Activated CD8-positive, alpha-beta memory T cell treated with anti-CD3 and anti-CD28 coated beads, Interleukin-2, amount 50 U/mL, for 24 hours (primary cell): ENCODE results near the gene TARBP2.
"Not testable (repeated sequence)": the region's sequence is repeated elsewhere in the genome, so short reads cannot be mapped to it uniquely, and the experiment has no call there.

Source experiments
- DNase-seq: peaks from one replicate; pipeline ENCODE4 v3.0.0-alpha.2; 2020; ENCODE audit errors: extremely low read depth

Gene TARBP2

DNA sequence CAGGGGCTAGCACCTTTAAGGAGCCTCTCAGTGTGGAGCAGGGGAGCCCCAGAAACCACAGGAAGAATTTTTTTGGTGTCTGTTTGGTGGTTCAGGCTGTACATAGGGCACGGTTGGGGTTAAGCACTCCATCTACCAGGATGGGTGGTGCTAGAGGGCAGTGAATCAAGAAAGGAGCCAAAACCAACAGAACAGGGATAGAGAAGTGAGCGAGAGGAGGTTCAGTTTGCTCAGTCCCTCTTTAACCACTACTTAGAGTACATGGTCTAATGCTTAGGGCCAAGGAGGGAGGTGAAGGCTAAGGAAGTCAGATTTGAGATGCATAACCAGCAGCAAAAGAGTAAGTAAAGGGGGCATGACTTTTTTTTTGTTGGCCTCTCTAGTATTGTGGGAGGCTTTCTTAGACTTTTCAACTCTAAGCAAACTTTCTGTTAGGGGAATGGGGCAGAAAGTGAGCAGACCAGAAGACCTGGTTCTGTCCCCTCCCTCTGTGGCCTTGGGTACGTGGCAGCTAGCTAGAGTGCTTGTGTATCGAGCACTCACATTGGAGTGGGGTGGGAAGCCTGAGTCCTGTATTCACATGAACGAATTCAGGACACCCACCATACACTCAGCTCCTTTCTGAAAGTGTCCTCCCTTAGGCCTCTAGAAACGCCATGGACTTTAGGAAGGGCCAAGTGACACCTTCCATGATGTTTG lies 12.8 kb downstream of the TARBP2 start:
- no peak for DNase-seq

GRCh38 chr12:53514628-53515290 lies 13.7 kb downstream of the TARBP2 start:
- DNase-seq: no peak

- DNase-seq: no peak
Observed at GRCh38 chr12:53515291-53515680, 14.2 kb downstream of the TARBP2 start.

DNA sequence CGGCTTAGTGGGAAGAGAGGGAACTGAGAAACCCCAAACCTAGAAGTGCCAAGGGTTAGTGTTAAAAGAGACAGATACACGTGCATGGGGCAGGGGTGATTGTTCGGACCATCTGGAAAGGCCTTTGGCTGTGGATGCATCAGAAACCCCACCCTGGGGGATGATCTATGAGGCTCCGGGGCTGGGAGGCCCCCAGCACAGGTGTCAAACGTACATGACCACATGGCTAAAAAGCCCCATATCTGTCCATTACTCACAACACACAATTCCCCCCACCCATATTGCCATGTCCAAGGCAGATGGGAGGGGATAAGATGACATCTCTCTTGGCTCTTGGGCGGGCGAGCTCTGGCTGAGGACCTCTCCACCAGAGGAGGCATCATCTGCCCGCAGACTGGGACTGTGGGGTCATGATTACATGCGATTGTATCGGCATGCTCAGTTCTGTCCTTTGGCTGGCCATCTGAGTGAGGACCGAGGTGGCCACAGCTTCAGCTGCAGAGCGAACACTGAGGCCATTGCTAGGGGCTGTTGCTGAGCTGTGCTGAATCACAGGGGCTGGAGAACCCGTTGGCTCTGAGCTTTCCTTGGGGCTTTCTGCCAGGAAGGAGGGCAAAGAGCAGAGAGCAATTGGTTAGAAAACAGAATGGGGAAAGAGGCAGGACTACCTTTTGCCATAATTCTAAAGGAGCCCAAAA lies 15.8 kb downstream of the TARBP2 start:
- DNase-seq: no peak

- DNase-seq: no peak
Observed at GRCh38 chr12:53518381-53518780, 17.3 kb downstream of the TARBP2 start.

DNA sequence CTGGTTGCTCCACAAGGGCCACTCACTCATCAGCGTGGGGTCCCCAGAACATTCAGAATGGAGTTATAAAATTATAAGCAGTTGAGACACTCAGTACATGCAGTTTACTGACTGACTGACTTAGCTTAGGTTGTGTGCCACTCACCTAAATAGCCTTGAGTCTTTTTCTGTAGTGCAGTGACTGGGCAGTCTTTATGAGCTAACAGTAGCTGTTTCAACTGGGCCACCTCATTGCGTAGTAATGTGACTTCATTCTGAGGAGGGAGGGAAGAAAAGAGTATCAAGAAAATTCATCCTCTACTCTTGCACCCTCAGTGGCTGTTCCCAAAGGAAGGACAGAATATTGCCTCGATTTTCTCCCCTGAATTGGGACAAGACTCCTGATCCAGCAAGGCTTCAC lies 22.0 kb downstream of the TARBP2 start:
- DNase-seq: no peak

GRCh38 chr12:53524476-53524875 lies 23.4 kb downstream of the TARBP2 start:
- no peak for DNase-seq

GRCh38 chr12:53530061-53530460 lies 29.0 kb downstream of the TARBP2 start:
- no peak for DNase-seq

DNA sequence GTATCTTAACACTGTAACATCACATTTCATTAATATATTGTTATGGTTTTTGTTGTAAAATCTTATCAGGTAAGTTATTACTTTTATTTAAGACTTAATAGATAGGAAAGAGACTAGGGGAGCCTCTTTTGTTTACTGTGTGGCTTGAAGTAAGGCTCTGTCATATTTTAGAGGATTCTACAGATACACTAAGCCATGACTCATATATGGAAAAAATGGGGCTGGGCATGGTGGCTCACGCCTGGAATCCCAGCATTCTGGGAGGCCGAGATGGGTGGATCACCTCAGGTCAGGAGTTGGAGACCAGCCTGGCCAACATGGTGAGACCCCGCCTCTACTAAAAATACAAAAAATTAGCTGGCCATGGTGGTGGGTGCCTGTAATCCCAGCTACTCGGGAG lies 29.8 kb downstream of the TARBP2 start:
- DNase-seq: no peak

DNA sequence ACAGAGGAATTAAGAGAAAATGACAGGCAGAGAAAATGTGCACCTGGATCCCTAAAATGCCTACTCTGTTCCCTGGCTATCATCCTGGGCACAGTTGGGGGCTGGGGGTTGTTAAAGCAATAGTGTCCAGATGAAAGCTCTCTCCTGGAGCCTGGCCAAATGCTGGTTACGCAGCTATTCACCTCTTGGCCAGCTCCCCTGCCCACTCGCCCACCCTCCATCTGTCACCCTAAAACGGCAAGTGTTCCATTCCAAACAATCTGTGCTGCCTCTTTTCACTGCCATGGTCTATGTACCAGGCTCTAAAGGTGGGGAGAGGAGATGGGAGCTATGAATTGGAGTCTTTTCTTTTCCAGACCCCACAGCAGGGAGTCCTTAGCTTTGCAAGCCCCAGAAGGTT lies 30.9 kb downstream of the TARBP2 start:
- DNase-seq: no peak

GRCh38 chr12:53532524-53533445 lies 31.7 kb downstream of the TARBP2 start:
- DNase-seq: no peak

GRCh38 chr12:53533471-53533870 lies 32.4 kb downstream of the TARBP2 start:
- no peak for DNase-seq

DNA sequence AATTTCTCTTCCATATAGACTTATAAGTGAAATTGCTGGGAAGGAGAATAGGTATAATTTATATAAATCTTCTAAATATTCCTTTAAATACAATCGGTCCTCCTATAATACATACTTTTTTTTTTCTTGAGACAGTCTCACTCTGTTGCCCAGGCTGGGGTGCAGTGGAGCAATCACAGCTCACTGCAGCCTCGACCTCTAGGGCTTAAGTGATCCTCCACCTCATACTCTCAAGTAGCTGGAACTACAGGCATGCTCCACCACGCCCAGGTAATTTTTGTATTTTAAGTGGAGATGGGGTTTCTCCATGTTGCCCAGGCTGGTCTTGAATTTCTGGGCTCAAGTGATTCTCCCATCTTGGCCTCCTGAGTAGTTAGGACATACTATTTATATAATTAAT lies 35.9 kb downstream of the TARBP2 start:
- no peak for DNase-seq

DNA sequence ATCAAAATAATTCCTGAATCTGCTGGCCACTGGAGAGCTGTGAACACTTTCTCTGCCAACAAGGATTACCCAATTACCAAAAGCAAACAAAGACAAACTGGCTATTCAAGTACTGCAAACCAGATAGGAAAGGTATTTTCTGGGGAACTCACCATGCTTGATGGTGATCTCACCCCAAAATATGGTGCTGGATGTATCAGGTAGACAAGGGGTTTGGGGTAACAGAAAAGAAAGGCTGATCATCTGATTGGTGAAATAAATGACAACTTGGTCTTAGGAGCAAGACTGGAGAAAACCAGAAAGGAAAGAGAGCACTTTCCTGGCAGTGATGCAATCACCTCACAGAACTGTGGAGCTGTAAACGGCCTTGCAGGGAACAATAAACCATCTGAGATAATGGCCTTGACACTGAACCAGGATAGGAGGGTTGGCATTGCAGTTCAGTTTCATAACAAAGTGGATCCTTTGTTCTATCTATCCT lies 37.2 kb downstream of the TARBP2 start:
- no peak for DNase-seq

GRCh38 chr12:53539526-53539925 lies 38.4 kb downstream of the TARBP2 start:
- no peak for DNase-seq

DNA sequence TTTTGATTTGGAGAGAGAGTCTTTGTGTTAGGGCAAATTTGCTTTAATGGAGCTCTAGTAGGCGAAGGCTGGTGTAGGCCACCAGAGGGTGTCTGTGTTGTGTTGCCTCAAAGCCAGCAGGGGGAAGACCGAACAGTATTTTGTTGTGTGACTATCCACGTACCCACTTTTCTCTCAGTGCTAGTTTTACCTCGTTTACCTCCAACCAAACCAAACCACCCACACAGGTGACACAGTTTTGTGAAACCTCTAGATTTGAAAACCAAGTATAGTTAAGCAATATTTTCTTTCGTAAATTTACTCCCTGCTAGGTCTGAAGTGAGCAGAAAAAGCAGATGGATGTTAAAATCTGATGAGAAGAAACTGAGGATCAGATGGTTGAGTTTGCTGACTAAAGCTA lies 42.5 kb downstream of the TARBP2 start:
- DNase-seq: peak; percentile 6

GRCh38 chr12:53548354-53548753 lies 47.3 kb downstream of the TARBP2 start:
- DNase-seq: not testable (repeated sequence)

- DNase-seq: not testable (repeated sequence)
Observed at GRCh38 chr12:53550131-53550530, 49.0 kb downstream of the TARBP2 start.

DNA sequence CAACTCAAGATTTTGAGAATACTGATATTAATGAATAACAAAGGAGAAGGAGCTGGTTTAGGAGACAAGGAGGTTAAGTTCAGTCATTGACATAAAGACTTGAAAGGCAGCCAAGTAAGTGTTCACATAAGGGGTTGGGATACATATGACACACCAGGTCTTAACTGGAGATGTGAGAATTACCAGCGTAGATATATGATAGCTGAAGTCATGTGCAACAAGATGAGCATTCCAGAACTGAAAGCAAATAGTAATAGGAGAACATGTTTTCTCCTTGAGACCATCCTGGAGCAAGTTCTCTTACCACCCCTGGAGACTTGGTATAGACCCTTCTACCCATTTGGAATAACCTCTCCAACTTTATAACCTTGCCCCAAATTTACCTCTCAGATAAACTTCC lies 49.5 kb downstream of the TARBP2 start:
- no peak for DNase-seq

DNA sequence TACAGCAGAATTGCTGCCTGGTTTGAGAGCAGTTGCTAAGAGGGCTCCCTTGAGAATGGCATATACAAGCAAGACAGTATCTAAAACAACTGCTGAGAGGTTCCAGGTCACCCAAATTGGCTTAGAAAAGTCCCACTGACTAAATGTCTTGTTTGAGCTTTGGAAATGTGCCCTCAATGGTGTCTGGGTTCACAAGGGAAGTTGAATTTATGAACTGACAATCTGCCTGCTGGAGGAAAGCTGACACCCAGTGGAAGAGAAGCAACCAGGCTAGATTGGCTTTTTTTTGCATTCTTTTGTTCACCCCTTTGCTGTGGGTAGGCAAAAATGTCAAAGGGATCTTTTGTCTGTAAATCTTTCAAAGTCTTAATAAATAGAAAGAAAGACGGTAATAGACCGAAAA lies 50.8 kb downstream of the TARBP2 start:
- no peak for DNase-seq

DNA sequence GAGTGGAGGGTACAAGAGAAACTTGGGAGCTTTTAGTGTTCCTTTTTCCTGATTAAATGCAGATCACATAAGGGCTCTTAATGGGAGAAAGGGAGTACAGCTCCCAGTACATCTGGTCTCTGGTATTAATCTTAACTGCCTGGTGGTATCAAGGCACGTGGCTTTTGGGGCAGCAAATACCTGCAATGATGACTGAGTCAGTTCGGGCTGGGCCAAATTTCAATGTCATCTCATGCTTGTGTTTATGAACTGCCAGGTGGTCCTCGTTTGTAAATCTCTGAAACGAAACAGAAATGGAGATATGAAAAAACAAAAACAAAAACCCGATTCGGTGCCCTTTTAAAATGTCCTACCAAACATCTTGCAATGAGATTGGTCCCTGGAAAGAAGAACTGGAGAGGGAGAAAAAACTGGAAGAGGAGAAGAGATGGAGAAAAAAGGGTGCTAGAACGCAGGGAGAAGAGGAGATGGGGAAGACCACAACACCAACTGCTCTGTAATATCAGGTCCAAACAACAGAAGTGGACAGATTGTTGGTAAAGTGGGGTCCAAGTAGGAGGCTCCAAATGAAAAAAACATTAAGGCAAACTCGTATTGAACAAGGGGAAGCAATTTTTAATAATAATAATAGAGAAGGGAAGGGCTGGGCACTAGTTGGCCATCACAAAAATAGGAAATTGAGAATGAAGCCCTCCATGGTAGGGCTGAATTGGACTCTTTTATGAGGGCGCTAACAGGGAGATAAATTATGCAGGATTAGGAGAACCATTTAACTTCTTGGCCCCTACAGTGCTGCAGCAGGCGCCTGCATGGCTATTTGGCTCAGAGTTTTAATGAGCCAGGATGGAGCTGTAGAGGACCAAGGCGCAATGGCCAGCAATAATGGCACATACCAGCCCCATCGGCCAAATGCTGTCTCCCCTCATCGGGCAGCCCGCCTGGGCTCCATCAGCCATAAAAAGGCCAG lies 51.6 kb downstream of the TARBP2 start:
- no peak for DNase-seq
